ENCODE results near the gene CMYA5.

Gene CMYA5

DNA sequence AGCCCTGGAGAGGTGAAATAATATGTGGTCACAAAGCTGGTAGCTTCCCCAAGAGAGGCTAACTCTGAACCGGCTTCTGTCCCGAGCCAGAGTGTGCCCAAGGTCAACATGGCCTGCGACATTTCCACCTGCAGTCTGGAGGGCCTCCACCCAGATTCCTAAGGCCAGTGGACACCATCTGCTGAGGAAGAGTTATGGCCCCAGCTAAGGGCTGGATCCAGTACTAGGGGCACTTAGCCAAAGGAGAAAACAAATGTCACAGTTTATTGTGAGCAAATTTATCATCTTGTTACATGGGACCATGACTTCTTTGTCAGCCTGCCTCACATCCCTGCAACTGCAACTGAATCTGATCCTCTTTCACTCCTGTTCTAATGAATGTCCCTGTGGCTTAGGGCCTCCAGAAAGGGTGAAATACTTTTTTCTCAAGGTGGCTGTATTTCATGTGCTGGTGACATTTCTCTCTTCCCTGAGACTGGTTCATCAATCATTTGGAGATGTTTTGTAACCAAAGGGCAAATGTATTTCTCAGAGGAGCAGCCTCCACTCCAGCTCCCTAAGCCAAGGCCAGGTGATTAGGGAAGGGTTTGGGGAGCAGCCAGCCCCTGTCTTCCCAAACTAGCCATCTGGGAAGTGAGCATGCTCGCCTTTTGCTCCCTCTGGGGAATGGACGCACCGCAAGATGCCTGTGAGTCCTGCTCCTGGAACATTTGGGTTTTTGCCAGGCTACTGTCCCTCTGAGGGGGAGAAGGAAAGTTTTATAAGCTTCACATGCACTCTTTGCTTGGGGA, 148.3 kb downstream of the CMYA5 start:
- no peak for DNase-seq

DNA sequence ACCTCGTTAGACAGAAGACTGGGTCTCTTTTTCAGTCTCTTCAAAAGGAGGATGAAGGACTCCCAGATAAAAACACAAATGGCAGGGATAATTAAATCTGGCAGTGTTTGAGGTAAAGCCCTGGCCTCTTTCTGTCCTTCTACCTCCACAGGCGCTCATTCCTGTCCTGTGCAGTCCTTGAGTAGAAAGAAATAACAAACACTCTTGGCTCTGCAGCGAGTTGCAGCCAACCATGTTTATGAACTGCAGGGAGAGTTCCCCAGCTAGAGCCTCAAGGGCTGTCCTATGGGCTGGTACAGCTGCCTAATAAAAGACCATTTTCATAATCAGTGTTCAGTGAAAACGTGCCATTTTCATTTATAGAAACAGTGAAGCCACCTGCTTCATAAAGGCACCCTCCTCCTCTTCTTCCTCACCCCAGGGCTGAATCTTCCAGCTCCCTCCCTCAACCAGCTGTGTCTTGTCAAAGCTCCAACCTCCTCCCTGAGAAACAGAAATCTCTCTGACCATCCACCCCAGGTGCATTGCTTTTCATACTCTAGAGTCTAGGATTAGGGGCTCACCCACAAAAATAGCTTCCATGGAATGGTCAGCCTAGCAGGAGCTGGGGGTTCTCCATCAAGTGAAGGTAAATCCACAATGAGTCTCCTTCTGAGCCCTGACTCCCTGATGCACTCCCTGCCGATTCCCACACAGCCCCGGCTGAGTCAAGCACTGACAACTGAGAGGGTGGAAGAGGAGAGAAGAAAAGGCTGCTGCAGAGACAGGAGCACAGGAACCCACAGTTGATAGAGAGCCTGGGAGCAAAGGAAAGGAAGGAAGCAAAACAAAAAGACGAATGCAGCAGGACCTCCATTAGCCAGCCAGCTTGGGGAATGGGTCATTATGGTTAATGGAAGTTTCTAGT, 150.7 kb downstream of the CMYA5 start:
- DNase-seq = no peak

DNA sequence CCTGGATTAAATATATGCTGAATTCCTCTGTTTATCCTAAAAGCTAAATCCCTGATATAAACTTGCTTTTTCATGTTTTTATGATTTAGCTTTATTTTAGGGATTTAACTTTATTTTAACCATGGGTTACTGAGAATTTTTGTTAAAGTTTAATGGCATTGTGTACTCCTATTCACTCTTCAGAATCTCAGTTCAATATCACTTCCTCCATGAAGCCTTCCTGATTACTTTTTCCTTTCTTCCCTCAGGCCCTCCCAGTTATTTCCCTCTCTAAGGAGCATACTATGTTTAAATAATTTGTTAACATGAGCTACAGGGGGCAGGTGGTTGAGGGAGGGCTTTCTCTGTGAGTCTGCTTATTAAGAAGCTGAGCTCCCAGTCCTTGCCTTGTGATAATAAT, 151.5 kb downstream of the CMYA5 start:
- DNase-seq = no peak

DNA sequence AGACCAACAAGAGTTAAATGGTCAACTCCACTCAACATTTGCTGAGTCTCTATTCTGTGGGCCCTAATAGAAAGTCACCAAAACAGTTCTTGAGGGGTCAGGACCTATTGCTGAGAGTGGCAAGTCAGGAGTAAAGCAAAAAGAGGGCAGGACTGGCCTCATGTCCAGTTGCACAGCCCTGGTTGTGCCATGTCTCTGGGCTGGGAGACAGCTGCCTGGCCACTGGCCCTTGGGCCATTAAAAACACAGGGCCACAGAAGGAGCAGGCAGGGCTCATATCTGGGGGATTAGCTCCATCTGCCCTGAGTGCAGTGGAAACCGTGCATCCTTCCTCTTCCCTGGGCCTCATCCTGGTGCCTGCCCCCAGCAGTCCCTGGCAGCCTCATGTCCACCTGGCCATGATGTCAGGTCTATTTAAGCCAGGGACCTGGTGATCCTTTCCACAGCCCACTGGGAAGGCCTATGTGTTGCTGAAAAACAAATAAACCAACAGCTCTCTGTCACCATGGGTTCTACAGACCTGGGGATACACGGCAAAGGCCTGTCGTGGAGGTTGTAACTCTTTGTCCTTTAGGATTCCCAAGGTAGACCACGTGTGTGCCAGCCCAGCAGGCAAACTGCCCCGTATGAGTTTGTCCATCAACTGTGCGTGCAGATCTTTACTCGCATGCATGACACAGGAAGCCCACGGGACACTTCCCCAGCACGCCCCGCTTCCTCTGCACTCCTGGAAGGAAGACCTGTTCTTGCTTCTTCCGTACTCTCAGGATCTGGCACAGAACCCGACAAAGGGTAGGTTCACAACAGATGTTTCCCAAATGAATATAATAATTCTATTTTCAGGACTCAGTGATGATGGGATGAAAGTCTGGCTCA, 152.6 kb downstream of the CMYA5 start:
- DNase-seq = no peak

DNA sequence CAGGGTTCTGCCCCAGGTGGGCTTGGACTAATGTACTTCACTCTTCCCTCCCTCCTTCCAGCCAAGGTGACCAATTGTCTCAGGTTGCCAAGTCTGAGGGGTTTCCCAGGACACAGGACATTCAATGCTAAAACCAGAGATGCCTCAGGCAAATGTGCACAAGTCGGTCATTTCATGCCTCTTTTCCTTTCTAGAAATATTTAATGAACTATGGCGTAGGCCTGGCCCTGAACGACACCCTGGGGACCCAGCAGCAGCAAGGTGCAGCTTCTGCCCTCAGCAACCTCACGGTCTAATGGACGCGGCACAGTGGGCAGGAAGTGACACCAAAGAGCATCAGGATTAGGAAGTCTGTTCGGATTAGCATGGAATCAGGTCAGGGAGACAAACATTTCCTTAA, 153.4 kb downstream of the CMYA5 start:
- no peak for DNase-seq

DNA sequence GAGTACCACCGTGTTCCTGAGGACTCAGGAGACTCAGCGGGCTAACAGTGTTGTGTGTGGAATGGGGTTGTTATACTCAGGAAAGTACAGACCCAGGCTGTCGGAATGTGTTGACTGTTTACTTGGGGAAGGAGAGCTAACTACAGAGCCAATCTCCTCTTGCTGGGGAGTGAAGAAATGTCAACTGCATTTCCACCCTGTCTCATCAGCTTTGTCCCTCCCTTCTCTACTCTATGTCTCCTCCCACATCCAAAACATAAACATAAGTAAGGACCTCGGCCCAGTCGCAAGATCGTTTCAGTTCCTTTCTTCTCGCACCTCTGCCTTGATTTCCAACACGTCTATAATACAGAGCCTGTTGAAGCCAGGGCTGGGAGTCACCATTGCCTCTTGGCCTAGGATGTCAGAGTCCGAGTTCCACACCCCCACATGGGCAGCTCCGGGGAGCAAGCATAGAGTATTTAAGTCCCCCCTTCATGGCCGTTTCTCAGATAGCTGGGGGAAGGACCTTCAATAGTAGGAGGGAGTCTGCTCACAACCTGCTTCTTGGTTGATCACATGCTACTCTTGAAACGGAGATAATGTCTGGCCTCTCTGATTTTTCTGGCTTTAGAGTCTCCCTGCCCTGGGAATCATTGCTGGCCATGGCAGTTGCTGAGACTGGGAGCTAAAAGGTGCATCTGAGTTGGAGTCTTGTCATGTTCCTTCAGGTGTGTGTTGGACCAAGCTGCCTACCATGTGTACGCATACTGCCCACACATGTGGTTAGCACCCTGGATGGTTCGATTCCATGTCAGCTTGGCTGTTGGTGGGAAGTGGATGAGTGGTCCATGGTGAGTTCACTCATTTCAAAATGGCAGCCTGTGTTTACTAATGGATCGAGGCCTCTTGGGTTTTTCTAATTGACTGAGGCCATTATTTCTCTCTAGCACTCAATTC, 154.1 kb downstream of the CMYA5 start:
- DNase-seq = no peak

DNA sequence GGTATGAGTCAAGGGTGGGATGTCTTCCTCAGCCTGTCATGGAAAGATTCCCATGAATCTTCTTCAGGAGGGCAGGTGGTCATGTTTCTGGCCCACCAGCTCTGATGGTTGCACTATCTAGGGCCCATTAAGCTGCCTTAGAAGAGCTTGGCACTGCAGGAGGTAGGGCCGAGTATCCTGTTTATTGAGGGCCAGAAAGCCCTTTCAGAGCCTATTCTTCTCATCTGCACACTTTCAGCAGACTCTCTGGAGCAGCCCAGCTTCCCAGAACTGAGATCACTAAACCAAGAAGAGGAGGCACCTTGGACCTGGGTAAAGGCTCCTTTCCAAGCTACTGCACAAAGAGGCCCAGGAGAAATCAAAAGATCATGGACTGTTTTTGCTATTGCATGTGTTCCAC, 154.9 kb downstream of the CMYA5 start:
- DNase-seq = no peak

DNA sequence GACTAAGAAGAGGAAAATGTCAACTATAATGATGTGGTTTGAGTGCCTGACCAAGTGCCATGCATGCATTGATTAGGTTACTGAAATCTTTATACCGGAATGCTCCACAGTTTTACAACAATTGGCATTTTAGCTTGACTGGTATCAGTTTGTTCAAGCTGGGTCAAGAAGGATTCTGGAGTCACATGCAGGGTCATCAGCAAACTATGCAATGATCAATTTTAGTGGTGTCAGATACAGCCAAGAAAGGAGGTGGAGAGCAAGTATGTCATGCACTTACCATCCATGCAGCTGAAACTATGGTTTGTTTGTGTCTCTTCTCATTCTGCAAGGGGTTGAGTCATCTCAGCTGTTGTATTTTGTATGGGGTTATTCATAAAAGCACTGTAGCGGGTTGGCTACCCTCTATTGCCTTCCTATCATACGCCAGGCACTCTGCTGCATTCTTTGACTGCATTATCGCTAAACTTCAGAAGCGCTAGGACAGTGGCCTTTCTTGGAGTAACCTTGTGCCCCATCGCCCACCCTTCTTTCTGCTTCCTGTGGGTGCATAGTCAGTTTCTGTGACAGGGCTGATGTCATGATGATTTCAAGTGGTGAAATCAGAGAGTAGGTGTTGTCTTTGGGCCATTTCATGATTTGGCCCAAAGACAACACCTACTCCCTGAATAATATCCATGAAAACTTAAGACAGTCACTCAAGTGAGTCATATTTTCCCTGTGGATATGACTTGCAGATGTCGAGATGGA, 156.0 kb downstream of the CMYA5 start:
- no peak for DNase-seq

DNA sequence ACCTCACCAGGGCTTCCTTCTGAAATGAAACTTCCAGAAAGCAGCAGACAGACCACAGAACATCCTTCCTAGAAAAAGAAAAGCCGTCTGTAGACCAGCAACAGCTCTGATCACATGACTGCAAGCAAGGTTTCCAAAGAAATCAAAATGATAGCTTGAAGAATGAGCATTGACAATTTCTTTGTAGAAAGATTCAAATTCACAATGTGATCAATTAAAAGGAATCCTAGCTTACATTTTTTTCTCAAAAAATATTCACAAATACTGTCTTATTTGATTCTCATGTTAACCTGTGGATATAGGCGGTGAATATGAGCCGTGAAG, 156.5 kb downstream of the CMYA5 start:
- DNase-seq = no peak

DNA sequence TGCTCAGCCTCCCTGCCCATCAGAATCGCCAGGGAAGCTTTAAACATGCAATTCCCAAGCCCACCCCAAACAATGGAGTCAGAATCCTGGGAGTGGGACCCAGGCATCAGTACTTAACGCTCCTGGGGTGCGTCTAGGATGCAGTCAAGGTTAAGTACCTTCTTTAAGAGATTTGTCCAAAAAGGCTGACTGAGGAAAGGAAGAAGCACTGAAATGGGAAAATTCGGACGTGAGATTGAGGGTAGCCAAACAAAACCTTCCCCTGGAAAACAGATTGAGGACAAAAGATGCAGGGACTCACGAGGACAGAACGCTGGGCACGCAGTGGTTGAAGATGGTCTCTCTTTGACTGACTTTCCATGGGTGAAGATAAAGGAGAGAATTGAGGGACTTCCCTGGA, 157.9 kb downstream of the CMYA5 start:
- no peak for DNase-seq

DNA sequence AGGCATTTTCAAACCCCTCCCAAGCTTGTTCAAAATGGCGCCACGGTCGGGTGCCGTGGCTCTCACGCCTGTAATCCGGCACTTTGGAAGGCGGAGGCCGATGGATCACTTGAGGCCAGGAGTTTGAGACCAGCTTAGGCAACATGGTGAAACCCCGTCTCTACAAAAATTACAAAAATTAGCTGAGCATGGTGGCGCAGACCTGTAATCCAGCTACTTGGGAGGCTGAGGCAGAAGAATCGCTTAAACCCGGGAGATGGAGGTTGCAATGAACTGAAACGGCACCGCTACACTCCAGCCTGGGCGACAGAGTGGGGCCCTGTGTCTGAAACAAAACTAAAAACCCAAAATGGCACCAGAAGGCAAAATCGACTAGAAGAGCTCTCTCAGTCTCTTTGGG, 159.4 kb downstream of the CMYA5 start:
- no peak for DNase-seq

Data from C1 segment of cervical spinal cord (tissue), 14 donors.